DND-41 (cell line): ENCODE data around the gene MAML3.

ENCODE experiments used
- ATAC-seq: fragments of 200-7000 bp; cut with Tn5 transposase; 3 replicates; pipeline ENCODE4 v1.9.1; 2021; ENCODE audit warnings: low read depth; ENCODE audit not compliant: insufficient read depth
- DNase-seq: peaks from one replicate; pipeline ENCODE4 v3.0.0-alpha.2; 2020
- H2AFZ ChIP-seq: 2 replicates; pipeline ENCODE4 v1.6.0; 2012; ENCODE audit warnings: low read depth, low read length
- H3K27ac ChIP-seq: 2 replicates; pipeline ENCODE4 v1.5.1; 2012; ENCODE audit warnings: low read length, inconsistent platforms
- H3K27me3 ChIP-seq: fragments of 200-600 bp; sonication (generic); 2 replicates; pipeline ENCODE4 v1.6.0; 2012; ENCODE audit warnings: low read length, mild to moderate bottlenecking, inconsistent platforms; ENCODE audit not compliant: insufficient read depth, poor library complexity
- H3K36me3 ChIP-seq: 2 replicates; pipeline ENCODE4 v1.5.1; 2012; ENCODE audit warnings: low read length, inconsistent platforms; ENCODE audit not compliant: insufficient read depth
- H3K4me1 ChIP-seq: 2 replicates; pipeline ENCODE4 v1.5.1; 2012; ENCODE audit warnings: mild to moderate bottlenecking, low read length; ENCODE audit not compliant: insufficient read depth
- H3K4me2 ChIP-seq: 2 replicates; pipeline ENCODE4 v1.6.0; 2012; ENCODE audit warnings: mild to moderate bottlenecking, moderate library complexity, low read length, inconsistent platforms; ENCODE audit not compliant: insufficient read depth
- H3K4me3 ChIP-seq, 2 experiments: fragments of 200-600 bp in 1 of 2; shearing (Covaris generic) in 1 of 2; 2 replicates each; pipeline ENCODE4 v1.5.1; 2012 to 2016; ENCODE audit warnings: inconsistent platforms in 2 of 2, low read length in 2 of 2, mild to moderate bottlenecking in 2 of 2, low read depth in 1 of 2, moderate library complexity in 1 of 2
- H3K79me2 ChIP-seq: 2 replicates; pipeline ENCODE4 v1.6.0; 2012; ENCODE audit warnings: low read length, inconsistent platforms; ENCODE audit not compliant: insufficient read depth
- H3K9ac ChIP-seq: 2 replicates; pipeline ENCODE4 v1.6.0; 2012; ENCODE audit warnings: low read depth, mild to moderate bottlenecking, inconsistent platforms, low read length, moderate library complexity
- H3K9me3 ChIP-seq: 2 replicates; pipeline ENCODE4 v1.5.1; 2012; ENCODE audit warnings: low read length, moderate library complexity, mild to moderate bottlenecking, inconsistent platforms; ENCODE audit not compliant: insufficient read depth, severe bottlenecking
- H4K20me1 ChIP-seq: 2 replicates; pipeline ENCODE4 v1.6.0; 2012; ENCODE audit warnings: low read length; ENCODE audit not compliant: insufficient read depth
- EZH2 ChIP-seq: IDR thresholded peaks from 3 replicates; pipeline ENCODE4 v1.6.1; 2012; ENCODE audit warnings: borderline replicate concordance, low read depth, mild to moderate bottlenecking, moderate library complexity, low read length, inconsistent platforms; ENCODE audit not compliant: severe bottlenecking
- TF ChIP-seq, protein P1 (sequence below): IDR thresholded peaks from 2 replicates; pipeline ENCODE4 v1.5.1; 2012; ENCODE audit warnings: borderline replicate concordance, low read length, moderate library complexity, mild to moderate bottlenecking; ENCODE audit not compliant: poor library complexity, severe bottlenecking; ENCODE audit errors: extremely low read depth

Gene MAML3

DNA sequence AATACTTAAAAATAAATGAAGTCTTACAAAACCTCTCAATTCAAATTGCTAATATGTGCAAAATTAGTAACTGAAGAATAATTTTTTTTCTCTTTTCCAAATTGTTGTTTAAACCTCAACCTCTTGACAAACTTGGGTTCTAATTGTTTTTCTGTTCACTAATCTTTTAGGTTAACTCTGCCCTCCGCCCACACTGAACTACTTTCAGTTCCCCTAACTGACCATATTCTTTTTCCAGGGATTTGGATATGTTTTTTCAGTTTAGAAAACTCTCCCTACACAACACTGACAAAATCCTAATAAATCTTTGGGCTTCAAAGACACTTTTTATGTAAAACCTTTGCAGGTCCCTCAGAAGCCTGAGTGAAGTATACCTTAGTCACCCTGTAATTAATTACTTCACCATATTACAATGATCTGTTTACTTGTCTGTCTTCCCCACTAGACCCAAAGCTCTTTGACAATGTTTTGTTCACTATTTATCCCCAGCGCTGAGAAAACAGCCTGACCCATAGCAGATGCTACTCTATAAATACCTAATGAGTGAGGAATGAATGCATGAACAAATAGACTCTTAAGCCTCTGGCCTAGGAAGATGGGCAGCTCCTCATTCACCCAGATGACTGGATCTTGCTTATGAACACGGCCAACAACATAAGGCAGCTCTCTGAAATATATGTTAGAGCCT lies 134.9 kb downstream of the MAML3 start:
- no peak overlapping the region for H2AFZ ChIP-seq
- ATAC-seq (no peak), DNase-seq (no peak)
- H3K27me3 ChIP-seq: no peaks in the 10 kb centered on the region
- no peaks in the 10 kb centered on the region for H3K79me2 ChIP-seq
- no peaks in the 10 kb centered on the region for H3K4me1 ChIP-seq
- H3K36me3 ChIP-seq: no peaks in the 10 kb centered on the region
- no peak overlapping the region for H3K27ac ChIP-seq
- no peaks in the 10 kb centered on the region for H4K20me1 ChIP-seq
- TF ChIP-seq, protein P1, sequence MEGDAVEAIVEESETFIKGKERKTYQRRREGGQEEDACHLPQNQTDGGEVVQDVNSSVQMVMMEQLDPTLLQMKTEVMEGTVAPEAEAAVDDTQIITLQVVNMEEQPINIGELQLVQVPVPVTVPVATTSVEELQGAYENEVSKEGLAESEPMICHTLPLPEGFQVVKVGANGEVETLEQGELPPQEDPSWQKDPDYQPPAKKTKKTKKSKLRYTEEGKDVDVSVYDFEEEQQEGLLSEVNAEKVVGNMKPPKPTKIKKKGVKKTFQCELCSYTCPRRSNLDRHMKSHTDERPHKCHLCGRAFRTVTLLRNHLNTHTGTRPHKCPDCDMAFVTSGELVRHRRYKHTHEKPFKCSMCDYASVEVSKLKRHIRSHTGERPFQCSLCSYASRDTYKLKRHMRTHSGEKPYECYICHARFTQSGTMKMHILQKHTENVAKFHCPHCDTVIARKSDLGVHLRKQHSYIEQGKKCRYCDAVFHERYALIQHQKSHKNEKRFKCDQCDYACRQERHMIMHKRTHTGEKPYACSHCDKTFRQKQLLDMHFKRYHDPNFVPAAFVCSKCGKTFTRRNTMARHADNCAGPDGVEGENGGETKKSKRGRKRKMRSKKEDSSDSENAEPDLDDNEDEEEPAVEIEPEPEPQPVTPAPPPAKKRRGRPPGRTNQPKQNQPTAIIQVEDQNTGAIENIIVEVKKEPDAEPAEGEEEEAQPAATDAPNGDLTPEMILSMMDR: no peak
- no peak for TF ChIP-seq EZH2
- H3K4me3 ChIP-seq: no peak overlapping the region
- no peaks in the 10 kb centered on the region for H3K9me3 ChIP-seq
- H3K4me2 ChIP-seq: no peak overlapping the region
- no peak overlapping the region for H3K9ac ChIP-seq

DNA sequence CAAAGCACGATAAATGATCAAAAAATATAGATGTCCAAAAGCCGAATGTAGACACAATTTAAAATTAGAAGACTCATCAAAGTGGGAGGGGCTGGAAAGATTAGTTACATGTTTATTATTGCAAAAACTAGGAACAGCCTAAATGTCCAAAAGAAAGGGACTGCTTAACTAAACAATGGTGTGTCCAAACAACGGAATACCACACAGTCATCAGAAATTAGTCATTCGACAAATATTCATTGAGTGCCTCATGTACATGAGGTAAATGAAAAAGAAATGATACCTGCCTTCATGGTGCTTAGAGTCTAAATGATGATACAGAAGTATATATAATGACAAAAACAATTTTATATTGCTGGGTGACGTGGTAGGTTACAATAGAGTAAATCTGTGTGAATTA lies 139.7 kb downstream of the MAML3 start:
- no peaks in the 10 kb centered on the region for H4K20me1 ChIP-seq
- no peaks in the 10 kb centered on the region for H3K9me3 ChIP-seq
- TF ChIP-seq, protein P1: no peak
- TF ChIP-seq EZH2: no peak
- H3K9ac ChIP-seq: no peak overlapping the region
- no peaks in the 10 kb centered on the region for H3K79me2 ChIP-seq
- DNase-seq: no peak
- no peak overlapping the region for H2AFZ ChIP-seq
- H3K36me3 ChIP-seq: no peaks in the 10 kb centered on the region
- no peaks in the 10 kb centered on the region for H3K27me3 ChIP-seq
- H3K4me3 ChIP-seq: no peak overlapping the region
- ATAC-seq: no peak
- no peak overlapping the region for H3K4me2 ChIP-seq
- peaks cover 2% of the 10 kb centered on the region; the same call in 1 of the 2 replicates for H3K4me1 ChIP-seq
- H3K27ac ChIP-seq: no peak overlapping the region

GRCh38 chr4:140012688-140013486 lies 141.1 kb downstream of the MAML3 start:
- Histone ChIP-seq H3K27me3 (no peaks in the 10 kb centered on the region), H3K9ac (no peak overlapping the region), H3K4me2 (no peak overlapping the region), H3K27ac (no peak overlapping the region), H3K79me2 (no peaks in the 10 kb centered on the region), H3K9me3 (no peaks in the 10 kb centered on the region), H3K4me3 (no peak overlapping the region), H3K4me1 (peaks cover 2% of the 10 kb centered on the region; the same call in 1 of the 2 replicates), H2AFZ (no peak overlapping the region), H3K36me3 (no peaks in the 10 kb centered on the region), H4K20me1 (no peaks in the 10 kb centered on the region)
- DNase-seq (peak; percentile 69), ATAC-seq (peak; percentile 99)
- TF ChIP-seq, protein P1: peak; percentile 80
- TF ChIP-seq EZH2: no peak
